ENCODE data around the gene KCNN3. TPM values are rescaled to one million over a fixed set of nuclear protein-coding genes. Genes with fewer than 3 reads are reported as not detected.

KCNN3 gene
- polyA plus RNA-seq, 1 donor from 2014 or later = 2.2 TPM

GRCh38 chr1:154756793-154757548 lies 113.1 kb downstream of the KCNN3 start:
- Histone ChIP-seq H4K20me1 (ENCODE audit: insufficient read depth) (no peaks in the 10 kb centered on the region), H3K9ac (ENCODE audit: low read length) (no peak overlapping the region), H3K27me3 (ENCODE audit: insufficient read depth, low read depth, low read length) (peaks cover 7% of the 10 kb centered on the region), H3K9me3 (ENCODE audit: low read length) (no peaks in the 10 kb centered on the region), H3K4me2 (ENCODE audit: low read length) (no peak overlapping the region), H3K36me3 (ENCODE audit: insufficient read depth, low read length) (no peaks in the 10 kb centered on the region), H3K4me3 (ENCODE audit: low read length) (no peak overlapping the region), H3F3A (ENCODE audit: insufficient read depth, low read length, poor library complexity, severe bottlenecking) (no peaks in the 10 kb centered on the region), H3K27ac (ENCODE audit: low read length) (no peak overlapping the region), H3K79me2 (replicated peaks; ENCODE audit: insufficient read depth, low read length) (no peaks in the 10 kb centered on the region), H3K9me2 (ENCODE audit: insufficient read depth, low read length) (no peaks in the 10 kb centered on the region), H2AFZ (ENCODE audit: low read depth, low read length) (no peak overlapping the region)
- TF ChIP-seq RAD21 (conservative IDR thresholded peaks at IDR 0.05) = no peak
- no peak for TF ChIP-seq SMC3 (conservative IDR thresholded peaks at IDR 0.05; ENCODE audit: poor library complexity)
- no peak for TF ChIP-seq POLR2AphosphoS5 (IDR thresholded peaks at IDR 0.05)
- TF ChIP-seq CTCF (IDR thresholded peaks at IDR 0.05; ENCODE audit: poor library complexity, severe bottlenecking) = no peak
- no peak for TF ChIP-seq EP300 (conservative IDR thresholded peaks at IDR 0.05; ENCODE audit: poor library complexity, severe bottlenecking)
- TF ChIP-seq, protein P1, sequence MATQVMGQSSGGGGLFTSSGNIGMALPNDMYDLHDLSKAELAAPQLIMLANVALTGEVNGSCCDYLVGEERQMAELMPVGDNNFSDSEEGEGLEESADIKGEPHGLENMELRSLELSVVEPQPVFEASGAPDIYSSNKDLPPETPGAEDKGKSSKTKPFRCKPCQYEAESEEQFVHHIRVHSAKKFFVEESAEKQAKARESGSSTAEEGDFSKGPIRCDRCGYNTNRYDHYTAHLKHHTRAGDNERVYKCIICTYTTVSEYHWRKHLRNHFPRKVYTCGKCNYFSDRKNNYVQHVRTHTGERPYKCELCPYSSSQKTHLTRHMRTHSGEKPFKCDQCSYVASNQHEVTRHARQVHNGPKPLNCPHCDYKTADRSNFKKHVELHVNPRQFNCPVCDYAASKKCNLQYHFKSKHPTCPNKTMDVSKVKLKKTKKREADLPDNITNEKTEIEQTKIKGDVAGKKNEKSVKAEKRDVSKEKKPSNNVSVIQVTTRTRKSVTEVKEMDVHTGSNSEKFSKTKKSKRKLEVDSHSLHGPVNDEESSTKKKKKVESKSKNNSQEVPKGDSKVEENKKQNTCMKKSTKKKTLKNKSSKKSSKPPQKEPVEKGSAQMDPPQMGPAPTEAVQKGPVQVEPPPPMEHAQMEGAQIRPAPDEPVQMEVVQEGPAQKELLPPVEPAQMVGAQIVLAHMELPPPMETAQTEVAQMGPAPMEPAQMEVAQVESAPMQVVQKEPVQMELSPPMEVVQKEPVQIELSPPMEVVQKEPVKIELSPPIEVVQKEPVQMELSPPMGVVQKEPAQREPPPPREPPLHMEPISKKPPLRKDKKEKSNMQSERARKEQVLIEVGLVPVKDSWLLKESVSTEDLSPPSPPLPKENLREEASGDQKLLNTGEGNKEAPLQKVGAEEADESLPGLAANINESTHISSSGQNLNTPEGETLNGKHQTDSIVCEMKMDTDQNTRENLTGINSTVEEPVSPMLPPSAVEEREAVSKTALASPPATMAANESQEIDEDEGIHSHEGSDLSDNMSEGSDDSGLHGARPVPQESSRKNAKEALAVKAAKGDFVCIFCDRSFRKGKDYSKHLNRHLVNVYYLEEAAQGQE (IDR thresholded peaks at IDR 0.05; ENCODE audit: borderline replicate concordance) = no peak
- TF ChIP-seq MXI1 (conservative IDR thresholded peaks at IDR 0.05; ENCODE audit: poor library complexity, severe bottlenecking) = no peak
- TF ChIP-seq TAF1 (IDR thresholded peaks at IDR 0.05; ENCODE audit: low read depth) = no peak
- no peak for TF ChIP-seq EZH2 (IDR thresholded peaks at IDR 0.05; ENCODE audit: borderline replicate concordance, insufficient read depth, low read length, poor library complexity, severe bottlenecking)

DNA sequence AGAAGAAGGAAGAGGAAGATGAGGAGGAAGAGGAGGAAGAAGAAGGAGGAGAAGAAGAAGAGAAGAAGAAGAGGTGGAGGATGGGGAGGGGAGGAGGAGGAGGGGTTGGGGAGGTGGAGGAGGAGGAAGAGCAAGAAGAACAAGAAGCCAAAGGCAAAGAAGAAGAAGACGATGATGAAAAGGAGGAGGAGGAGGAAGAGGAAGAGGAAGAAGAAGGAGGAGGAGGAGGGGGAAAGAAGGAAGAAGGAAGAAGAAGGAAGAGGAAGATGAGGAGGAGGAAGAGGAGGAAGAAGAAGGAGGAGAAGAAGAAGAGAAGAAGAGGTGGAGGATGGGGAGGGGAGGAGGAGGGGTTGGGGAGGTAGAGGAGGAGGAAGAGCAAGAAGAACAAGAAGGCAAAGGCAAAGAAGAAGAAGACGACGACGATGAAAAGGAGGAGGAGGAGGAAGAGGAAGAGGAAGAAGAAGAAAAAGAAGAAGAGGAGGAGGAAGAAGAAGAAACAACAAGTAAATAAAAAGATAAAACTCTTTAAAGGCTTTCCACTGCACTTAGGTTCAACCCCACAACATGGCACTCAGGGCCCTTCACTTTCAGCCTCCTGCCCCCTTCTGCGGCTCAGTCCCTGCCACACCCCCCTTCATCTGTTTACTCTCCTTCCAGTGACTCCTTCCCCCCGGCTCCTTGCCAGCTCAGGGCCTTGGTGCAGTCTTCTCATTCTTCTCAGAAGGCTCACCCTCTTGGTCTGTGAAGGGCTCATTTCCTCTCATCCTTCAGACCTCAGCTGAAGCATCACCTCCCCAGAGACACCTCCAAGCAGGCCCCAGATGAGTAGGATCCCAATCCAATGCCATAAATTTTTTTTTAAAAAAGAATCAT lies 114.0 kb downstream of the KCNN3 start:
- H4K20me1 ChIP-seq (ENCODE audit: insufficient read depth) = no peaks in the 10 kb centered on the region
- no peak overlapping the region for H2AFZ ChIP-seq (ENCODE audit: low read depth, low read length)
- H3K27ac ChIP-seq (ENCODE audit: low read length) = no peak overlapping the region
- no peaks in the 10 kb centered on the region for H3K79me2 ChIP-seq (replicated peaks; ENCODE audit: insufficient read depth, low read length)
- H3K27me3 ChIP-seq (ENCODE audit: insufficient read depth, low read depth, low read length) = peaks cover 7% of the 10 kb centered on the region
- H3K4me2 ChIP-seq (ENCODE audit: low read length) = no peak overlapping the region
- H3K9me3 ChIP-seq (ENCODE audit: low read length) = no peaks in the 10 kb centered on the region
- no peaks in the 10 kb centered on the region for H3K9me2 ChIP-seq (ENCODE audit: insufficient read depth, low read length)
- H3K4me3 ChIP-seq (ENCODE audit: low read length) = no peak overlapping the region
- no peaks in the 10 kb centered on the region for H3K36me3 ChIP-seq (ENCODE audit: insufficient read depth, low read length)
- no peak overlapping the region for H3K9ac ChIP-seq (ENCODE audit: low read length)
- TF ChIP-seq EZH2 (IDR thresholded peaks at IDR 0.05; ENCODE audit: borderline replicate concordance, insufficient read depth, low read length, poor library complexity, severe bottlenecking) (no peak), CTCF (IDR thresholded peaks at IDR 0.05; ENCODE audit: poor library complexity, severe bottlenecking) (no peak), MXI1 (conservative IDR thresholded peaks at IDR 0.05; ENCODE audit: poor library complexity, severe bottlenecking) (no peak), POLR2AphosphoS5 (IDR thresholded peaks at IDR 0.05) (no peak), EP300 (conservative IDR thresholded peaks at IDR 0.05; ENCODE audit: poor library complexity, severe bottlenecking) (no peak), TAF1 (IDR thresholded peaks at IDR 0.05; ENCODE audit: low read depth) (no peak)
- no peaks in the 10 kb centered on the region for H3F3A ChIP-seq (ENCODE audit: insufficient read depth, low read length, poor library complexity, severe bottlenecking)
